GM18508 (cell line): ENCODE data around the gene P2RX6.

Source experiments
- ATAC-seq: cut with Tn5 transposase; IDR thresholded peaks from one replicate; pipeline ENCODE4 v1.9.1; 2021; ENCODE audit warnings: moderate number of reproducible peaks; ENCODE audit not compliant: insufficient read depth, unreplicated experiment

Gene P2RX6

GRCh38 chr22:20979243-20979809 is 35.6 kb upstream of the P2RX6 start:
- no peak for ATAC-seq

- ATAC-seq, result no peak
These were observed 35.0 kb upstream of the P2RX6 start for GRCh38 chr22:20979940-20980453.

- no peak for ATAC-seq
These were observed 34.4 kb upstream of the P2RX6 start for GRCh38 chr22:20980523-20980922.

- no peak for ATAC-seq
These were observed 33.8 kb upstream of the P2RX6 start for GRCh38 chr22:20980938-20981722.

GRCh38 chr22:20981787-20982562 is 33.0 kb upstream of the P2RX6 start, which contains the start of gene LZTR1:
Gene LZTR1, plus strand, starts transcription at chr22:20982297. Its CDS starts 75 bp downstream, at chr22:20982372.
- no peak for ATAC-seq

GRCh38 chr22:20982563-20982882 is 32.4 kb upstream of the P2RX6 start:
- ATAC-seq, result no peak

GRCh38 chr22:20983081-20983771 is 31.7 kb upstream of the P2RX6 start:
- ATAC-seq, result no peak

- no peak for ATAC-seq
These were observed 29.2 kb upstream of the P2RX6 start for GRCh38 chr22:20985720-20986119.

- no peak for ATAC-seq
These were observed 28.6 kb upstream of the P2RX6 start for GRCh38 chr22:20986365-20986764.

- ATAC-seq, result no peak
These were observed 27.6 kb upstream of the P2RX6 start for GRCh38 chr22:20987375-20987774.

- no peak for ATAC-seq
These were observed 26.2 kb upstream of the P2RX6 start for GRCh38 chr22:20988573-20989322.

- no peak for ATAC-seq
These were observed 25.4 kb upstream of the P2RX6 start for GRCh38 chr22:20989323-20990138.

- no peak for ATAC-seq
These were observed 24.5 kb upstream of the P2RX6 start for GRCh38 chr22:20990184-20991180.

- no peak for ATAC-seq
These were observed 23.5 kb upstream of the P2RX6 start for GRCh38 chr22:20991252-20992055.

- ATAC-seq, result no peak
These were observed 22.9 kb upstream of the P2RX6 start for GRCh38 chr22:20992056-20992442.

- no peak for ATAC-seq
These were observed 22.3 kb upstream of the P2RX6 start for GRCh38 chr22:20992456-20993303.
